ENCODE results near the gene GABRB1.

Gene GABRB1

DNA sequence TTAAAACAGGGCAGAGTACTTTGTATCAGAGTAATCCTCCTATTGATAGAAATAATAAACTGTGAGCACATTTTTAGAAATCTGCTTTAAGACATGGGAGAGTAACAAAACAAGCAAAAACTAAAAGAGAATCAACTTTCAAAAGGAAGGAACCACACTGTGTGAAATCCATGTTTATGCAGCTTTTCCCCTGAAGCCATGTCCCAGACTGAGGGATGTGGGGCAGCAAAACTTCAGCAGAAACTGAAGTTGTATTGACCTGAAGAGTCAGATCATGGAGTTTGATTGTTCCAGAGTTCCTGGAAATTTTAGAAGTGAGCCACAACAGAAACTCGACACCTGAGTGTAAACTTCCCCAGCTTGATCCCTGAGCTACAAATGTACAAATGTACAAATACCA lies 378.9 kb downstream of the GABRB1 start:
- no peak for DNase-seq

- DNase-seq: no peak
Measured at GRCh38 chr4:47413521-47413920, 382.2 kb downstream of the GABRB1 start.

- no peak for DNase-seq
Measured at GRCh38 chr4:47415719-47416118, 384.4 kb downstream of the GABRB1 start.

- no peak for DNase-seq
Measured at GRCh38 chr4:47418147-47418546, 386.8 kb downstream of the GABRB1 start.

- DNase-seq: no peak
Measured at GRCh38 chr4:47419296-47419695, 387.9 kb downstream of the GABRB1 start.

GRCh38 chr4:47425628-47426027 lies 394.3 kb downstream of the GABRB1 start:
- DNase-seq: no peak

DNA sequence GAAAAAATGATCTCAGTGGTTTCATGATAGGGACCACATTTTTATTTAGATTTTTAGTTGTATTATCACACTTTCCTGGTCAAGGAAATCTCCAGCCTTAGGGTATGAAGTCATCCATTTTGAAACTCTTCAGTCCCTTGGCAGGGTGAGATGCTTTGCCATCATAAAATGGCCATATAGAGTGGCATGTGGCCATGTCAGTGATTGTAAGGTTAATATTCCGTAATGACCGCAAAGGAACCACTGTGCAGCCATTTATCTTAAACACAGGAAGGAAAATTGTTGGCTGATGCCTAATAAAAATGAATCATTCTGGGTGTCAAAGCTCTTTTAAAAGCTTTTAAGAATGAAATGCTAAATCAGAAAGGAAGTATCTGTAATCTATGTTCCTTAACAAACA lies 396.6 kb downstream of the GABRB1 start:
- no peak for DNase-seq

DNA sequence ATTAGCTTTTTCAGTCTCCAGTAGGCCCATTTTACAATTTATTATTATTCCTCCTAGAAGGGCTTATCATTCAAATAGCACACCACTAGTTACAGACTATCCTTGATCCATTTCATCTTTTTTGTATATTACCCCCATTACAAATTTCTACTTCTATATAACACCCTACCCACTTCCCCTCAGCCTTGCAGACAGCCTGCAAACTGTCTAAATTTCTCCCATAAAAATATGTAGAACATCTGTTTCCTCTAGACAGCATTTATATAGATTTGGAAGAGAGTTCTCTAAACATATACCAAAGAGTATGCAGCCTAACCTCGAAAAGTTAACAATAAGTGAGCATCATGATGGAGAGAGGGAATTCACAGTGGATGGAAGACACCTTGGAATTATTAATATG lies 401.4 kb downstream of the GABRB1 start:
- no peak for DNase-seq

GRCh38 chr4:47434931-47435330 lies 403.6 kb downstream of the GABRB1 start:
- DNase-seq: no peak

GRCh38 chr4:47442980-47443379 lies 411.6 kb downstream of the GABRB1 start:
- DNase-seq: no peak

- DNase-seq: no peak
Measured at GRCh38 chr4:47444031-47444430, 412.7 kb downstream of the GABRB1 start.

DNA sequence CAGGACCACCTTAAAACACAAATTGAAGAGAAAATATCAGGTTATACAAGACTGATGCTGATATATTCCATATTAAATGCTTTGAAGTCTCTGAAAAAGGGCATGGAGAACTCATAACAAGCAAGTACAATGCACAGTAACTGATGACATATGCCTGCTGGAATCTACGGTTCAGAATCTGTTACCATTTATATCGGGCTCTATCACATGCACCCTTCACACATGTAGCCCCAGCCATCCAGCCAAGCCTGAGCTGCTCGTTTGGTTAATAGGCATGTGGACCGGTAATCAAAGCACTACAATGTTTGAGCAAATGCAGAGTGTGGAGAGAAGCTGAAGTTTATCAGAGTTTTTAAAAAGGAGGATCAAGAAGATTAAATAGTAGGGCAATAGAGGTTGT lies 420.3 kb downstream of the GABRB1 start:
- DNase-seq: no peak

- no peak for DNase-seq
Measured at GRCh38 chr4:47462799-47463234, 431.4 kb downstream of the GABRB1 start.

GRCh38 chr4:47463235-47463956 lies 432.0 kb downstream of the GABRB1 start, which contains the start of gene COMMD8:
COMMD8 (minus strand) TSS chr4:47463702; CDS start chr4:47463651, 51 bp downstream.
- peak; percentile 93 for DNase-seq

DNA sequence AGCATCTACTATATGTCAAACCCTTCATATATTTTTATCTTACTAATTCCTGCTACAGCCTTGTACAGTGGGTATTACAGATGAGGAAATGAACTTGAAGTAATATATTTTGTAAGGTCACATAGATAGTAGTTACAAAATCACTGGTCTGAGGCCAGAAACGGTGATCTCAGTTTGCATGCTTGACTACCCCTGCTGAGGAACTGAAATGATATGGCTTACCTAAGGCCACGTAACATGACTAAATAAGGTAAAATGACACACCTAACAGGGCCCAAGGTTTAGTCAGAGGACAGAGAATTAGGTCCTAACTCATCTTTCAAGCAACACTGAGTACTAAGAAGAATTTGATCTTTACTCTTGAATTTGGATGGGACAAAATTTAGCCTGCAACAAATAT lies 433.6 kb downstream of the GABRB1 start:
- no peak for DNase-seq

GRCh38 chr4:47466056-47466785 lies 434.9 kb downstream of the GABRB1 start:
- no peak for DNase-seq

- no peak for DNase-seq
Measured at GRCh38 chr4:47468706-47469365, 437.5 kb downstream of the GABRB1 start.

DNA sequence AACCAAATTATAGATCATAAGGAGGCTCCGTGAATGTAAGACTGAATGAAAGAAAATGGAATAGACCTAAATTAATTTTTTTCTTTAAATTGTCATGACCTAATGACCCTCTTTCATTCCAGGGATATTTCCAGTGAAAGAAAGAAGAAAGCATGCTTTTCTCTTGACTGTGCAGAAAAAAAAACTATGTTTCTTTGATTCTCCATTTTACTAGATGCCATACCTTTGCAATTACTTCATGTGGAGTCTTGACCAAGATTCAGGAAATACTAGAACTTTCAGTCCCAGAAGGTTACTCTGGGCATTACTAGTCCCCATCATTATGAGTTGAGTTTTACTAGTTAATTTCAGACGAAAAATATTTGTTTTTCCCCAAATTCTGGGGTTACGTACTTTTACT lies 438.6 kb downstream of the GABRB1 start:
- DNase-seq: no peak

DNA sequence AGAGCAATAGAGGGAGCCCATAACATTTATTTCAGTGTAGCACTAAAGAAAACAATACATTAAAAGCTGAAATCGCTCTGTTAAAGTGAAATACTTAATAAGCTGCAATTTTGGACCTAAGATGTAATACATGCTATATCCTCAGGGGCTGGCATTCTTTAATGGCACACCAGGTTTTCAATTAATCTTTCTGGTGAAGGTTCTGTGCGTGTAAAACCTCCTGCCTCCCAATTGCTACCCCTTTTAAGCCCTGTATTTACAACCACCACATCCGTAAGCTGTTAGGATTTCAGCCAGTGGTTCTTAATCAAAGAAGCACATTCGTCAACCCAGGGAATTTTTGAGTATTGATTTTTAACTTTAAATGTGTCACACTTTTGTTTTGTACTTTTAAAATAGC lies 439.7 kb downstream of the GABRB1 start:
- no peak for DNase-seq

GRCh38 chr4:47471591-47471990 lies 440.2 kb downstream of the GABRB1 start:
- DNase-seq: no peak

DNA sequence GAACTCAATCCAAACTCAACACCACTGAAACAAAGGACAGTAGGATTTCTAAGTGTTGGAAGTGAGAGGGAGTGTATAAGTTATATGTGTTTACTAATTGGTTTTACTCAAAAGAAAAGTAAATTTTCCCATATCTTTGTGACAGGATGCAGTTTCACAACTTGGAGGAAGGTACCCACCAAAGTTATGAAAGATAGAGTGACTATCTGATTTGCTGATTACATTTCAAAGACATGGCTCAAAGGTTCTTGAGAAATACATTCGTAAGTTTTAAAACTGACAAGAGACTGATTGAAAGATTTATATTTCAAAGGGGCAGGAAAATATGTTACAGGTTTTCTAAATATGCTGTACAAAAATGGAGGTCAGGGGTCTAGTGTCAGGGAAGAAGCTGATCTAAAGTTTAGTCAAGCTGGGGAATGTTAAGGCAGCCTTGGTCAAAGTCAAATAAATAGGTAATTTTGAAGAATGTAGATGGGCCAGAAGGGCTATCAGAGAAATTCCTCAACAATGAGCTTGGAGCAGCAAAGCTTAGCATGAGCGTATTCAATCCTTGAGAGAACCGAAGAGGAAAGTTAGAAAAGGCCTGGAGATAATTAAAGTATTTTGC lies 441.9 kb downstream of the GABRB1 start:
- no peak for DNase-seq

GRCh38 chr4:47474799-47475198 lies 443.4 kb downstream of the GABRB1 start:
- DNase-seq: no peak

DNA sequence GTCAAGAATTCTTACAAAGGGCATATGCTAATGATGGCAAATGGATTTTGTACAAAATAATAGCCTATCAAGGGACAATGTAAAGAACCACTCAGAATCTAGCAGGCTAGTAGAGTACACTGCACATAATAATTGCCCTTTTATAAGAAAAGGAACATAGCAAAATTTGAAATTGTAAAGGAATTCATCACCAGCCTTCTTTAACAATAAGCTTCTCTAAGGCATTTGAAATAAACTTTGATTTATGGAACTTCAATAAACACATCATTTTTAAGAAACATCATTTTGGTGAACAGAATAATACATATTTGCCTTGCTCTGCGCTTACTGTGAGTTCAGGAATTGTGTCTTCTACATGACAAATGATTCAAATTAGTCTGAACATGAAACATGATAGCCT lies 444.0 kb downstream of the GABRB1 start:
- DNase-seq: no peak

Measured in NCI-H345 (cell line).